ENCODE data around the gene RABGAP1.

DNA sequence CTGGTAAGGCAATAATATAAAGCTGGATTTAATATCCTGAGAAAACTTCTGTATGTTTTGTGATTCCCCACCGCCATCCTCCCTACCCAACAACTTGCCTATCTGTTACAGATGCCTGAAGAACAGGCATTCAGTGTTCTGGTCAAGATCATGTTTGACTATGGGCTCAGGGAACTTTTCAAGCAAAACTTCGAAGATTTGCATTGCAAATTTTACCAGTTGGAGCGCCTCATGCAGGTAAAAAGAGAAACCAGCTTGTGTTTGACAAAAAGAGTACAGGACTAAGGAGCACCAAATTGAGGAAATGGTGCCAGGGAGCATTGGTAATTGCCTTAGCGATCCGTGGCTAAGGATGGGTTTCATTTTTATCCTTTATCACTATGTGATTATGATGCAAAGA is 132.6 kb downstream of the RABGAP1 start:
- TF ChIP-seq SP1 (IDR thresholded peaks at IDR 0.05), result no peak
- no peak for TF ChIP-seq NFRKB (IDR thresholded peaks at IDR 0.05)
- TF ChIP-seq ARNT (IDR thresholded peaks at IDR 0.05), result no peak
- TF ChIP-seq BHLHE40 (IDR thresholded peaks at IDR 0.05; ENCODE audit: borderline replicate concordance), result no peak
- no peak for TF ChIP-seq HDGF (IDR thresholded peaks at IDR 0.05; ENCODE audit: borderline replicate concordance)
- no peak for TF ChIP-seq FOXA1 (IDR thresholded peaks at IDR 0.05)
- no peak for TF ChIP-seq FOXK2 (IDR thresholded peaks at IDR 0.05)
- no peak for TF ChIP-seq FOXM1 (IDR thresholded peaks at IDR 0.05; ENCODE audit: borderline replicate concordance)
- TF ChIP-seq, protein P1, sequence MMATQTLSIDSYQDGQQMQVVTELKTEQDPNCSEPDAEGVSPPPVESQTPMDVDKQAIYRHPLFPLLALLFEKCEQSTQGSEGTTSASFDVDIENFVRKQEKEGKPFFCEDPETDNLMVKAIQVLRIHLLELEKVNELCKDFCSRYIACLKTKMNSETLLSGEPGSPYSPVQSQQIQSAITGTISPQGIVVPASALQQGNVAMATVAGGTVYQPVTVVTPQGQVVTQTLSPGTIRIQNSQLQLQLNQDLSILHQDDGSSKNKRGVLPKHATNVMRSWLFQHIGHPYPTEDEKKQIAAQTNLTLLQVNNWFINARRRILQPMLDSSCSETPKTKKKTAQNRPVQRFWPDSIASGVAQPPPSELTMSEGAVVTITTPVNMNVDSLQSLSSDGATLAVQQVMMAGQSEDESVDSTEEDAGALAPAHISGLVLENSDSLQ (IDR thresholded peaks at IDR 0.05), result no peak
- TF ChIP-seq LEF1 (IDR thresholded peaks at IDR 0.05; ENCODE audit: borderline replicate concordance), result no peak
- no peak for TF ChIP-seq SUZ12 (IDR thresholded peaks at IDR 0.05)
- TF ChIP-seq ZNF384 (IDR thresholded peaks at IDR 0.05), result no peak
- no peak for TF ChIP-seq TARDBP (IDR thresholded peaks at IDR 0.05)
